Mesodermal cell (in vitro differentiated cells): ENCODE results near the gene DGKQ.

ENCODE experiments used
- H3K27ac ChIP-seq: 2 replicates; pipeline ENCODE4 v1.7.0; 2013; ENCODE audit warnings: mild to moderate bottlenecking, low read depth, low read length, moderate library complexity; ENCODE audit not compliant: severe bottlenecking
- H3K36me3 ChIP-seq: 2 replicates; pipeline ENCODE4 v1.7.1; 2013; ENCODE audit warnings: mild to moderate bottlenecking, low read length, moderate library complexity; ENCODE audit not compliant: control insufficient read depth, insufficient read depth
- H3K4me1 ChIP-seq: one replicate; pipeline ENCODE4 v1.7.1; 2013; ENCODE audit warnings: mild to moderate bottlenecking, low read length; ENCODE audit not compliant: insufficient read depth, control insufficient read depth, poor library complexity, severe bottlenecking
- H3K4me3 ChIP-seq: 2 replicates; pipeline ENCODE4 v1.7.0; 2013; ENCODE audit warnings: low read length, control low read depth, mild to moderate bottlenecking; ENCODE audit not compliant: insufficient read depth, poor library complexity, severe bottlenecking; ENCODE audit errors: extremely low read depth
- H3K9me3 ChIP-seq: 2 replicates; pipeline ENCODE4 v1.7.1; 2013; ENCODE audit warnings: mild to moderate bottlenecking, low read length, moderate library complexity; ENCODE audit not compliant: control insufficient read depth
- WGBS, 2 experiments: methylation state at CpG; one replicate each; pipeline ENCODE4 v1.1.5; 2013; ENCODE audit warnings: missing lambda C conversion rate in 2 of 2; ENCODE audit not compliant: insufficient coverage in 2 of 2; 5-methylcytosine and 5-hydroxymethylcytosine counted together

DGKQ gene

GRCh38 chr4:1015746-1016145 is 42.4 kb upstream of the DGKQ start:
- Histone ChIP-seq H3K36me3 (peaks cover 5% of the 10 kb centered on the region), H3K4me3 (no peak overlapping the region), H3K4me1 (peaks cover 23% of the 10 kb centered on the region), H3K27ac (no peak overlapping the region), H3K9me3 (no peaks in the 10 kb centered on the region)
- 94% methylated on average over 10 of the region's 10 CpGs for WGBS, 2 experiments

- Histone ChIP-seq H3K9me3 (no peaks in the 10 kb centered on the region), H3K4me1 (peaks cover 21% of the 10 kb centered on the region), H3K4me3 (no peak overlapping the region), H3K36me3 (peaks cover 5% of the 10 kb centered on the region), H3K27ac (no peak overlapping the region)
- 86 to 90% methylated on average over 6 to 7 of the region's 8 CpGs for WGBS, 2 experiments
Observed at GRCh38 chr4:1015179-1015578, 41.8 kb upstream of the DGKQ start.

GRCh38 chr4:1014291-1015167 is 41.2 kb upstream of the DGKQ start:
- Histone ChIP-seq H3K9me3 (no peaks in the 10 kb centered on the region), H3K4me1 (peaks cover 15% of the 10 kb centered on the region), H3K4me3 (no peak overlapping the region), H3K27ac (no peak overlapping the region), H3K36me3 (peaks cover 5% of the 10 kb centered on the region)
- WGBS, 2 experiments: 82 to 85% methylated on average over 15 to 23 of the region's 36 CpGs

- Histone ChIP-seq H3K4me3 (no peak overlapping the region), H3K9me3 (no peaks in the 10 kb centered on the region), H3K36me3 (peaks cover 5% of the 10 kb centered on the region), H3K27ac (no peak overlapping the region), H3K4me1 (peaks cover 7% of the 10 kb centered on the region)
- WGBS, 2 experiments: 92 to 97% methylated on average over 33 to 38 of the region's 43 CpGs
Observed at GRCh38 chr4:1013225-1014073, 40.1 kb upstream of the DGKQ start.

GRCh38 chr4:1012034-1012739 is 38.8 kb upstream of the DGKQ start:
- Histone ChIP-seq H3K9me3 (no peaks in the 10 kb centered on the region), H3K4me3 (peak overlapping the region; percentile 47), H3K27ac (no peak overlapping the region), H3K36me3 (peaks cover 5% of the 10 kb centered on the region), H3K4me1 (no peaks in the 10 kb centered on the region)
- WGBS, 2 experiments: 7 to 12% methylated on average over 43 to 53 of the region's 69 CpGs

GRCh38 chr4:1011666-1012033 is 38.3 kb upstream of the DGKQ start:
- Histone ChIP-seq H3K36me3 (peaks cover 5% of the 10 kb centered on the region), H3K4me1 (no peaks in the 10 kb centered on the region), H3K27ac (no peak overlapping the region), H3K9me3 (no peaks in the 10 kb centered on the region), H3K4me3 (no peak overlapping the region)
- WGBS, 2 experiments: 0% methylated on average over 18 to 25 of the region's 69 CpGs

GRCh38 chr4:1011022-1011665 is 37.8 kb upstream of the DGKQ start, which contains the start of gene FGFRL1:
Gene FGFRL1 (plus strand): TSS chr4:1011626. CDS start chr4:1012486, 860 bp downstream.
- no peak within 1 kb of the TSS for H3K27ac ChIP-seq
- no peaks in the 10 kb centered on the region for H3K9me3 ChIP-seq
- H3K4me3 ChIP-seq: peak within 1 kb of the TSS; percentile 47
- H3K4me1 ChIP-seq: no peaks in the 10 kb centered on the region
- H3K36me3 ChIP-seq: peaks cover 5% of the 10 kb centered on the region
- WGBS, 2 experiments: 1% methylated on average over 31 to 34 of the region's 89 CpGs

GRCh38 chr4:1010395-1011021 is 37.1 kb upstream of the DGKQ start:
- Histone ChIP-seq H3K9me3 (no peaks in the 10 kb centered on the region), H3K27ac (no peak overlapping the region), H3K36me3 (peaks cover 5% of the 10 kb centered on the region), H3K4me1 (no peaks in the 10 kb centered on the region), H3K4me3 (peak overlapping the region; percentile 24)
- 6 to 7% methylated on average over 31 to 35 of the region's 36 CpGs for WGBS, 2 experiments

- H3K27ac ChIP-seq: no peak overlapping the region
- peaks cover 5% of the 10 kb centered on the region for H3K36me3 ChIP-seq
- H3K9me3 ChIP-seq: no peaks in the 10 kb centered on the region
- no peaks in the 10 kb centered on the region for H3K4me1 ChIP-seq
- H3K4me3 ChIP-seq: peak overlapping the region; percentile 39
- 1 to 2% methylated on average over 64 to 66 of the region's 109 CpGs for WGBS, 2 experiments
Observed at GRCh38 chr4:1009542-1010394, 36.4 kb upstream of the DGKQ start.
